ENCODE data around the gene GRIA1.
A peak's percentile ranks its signal among the peaks of the same experiment; 100 is the strongest.

Gene GRIA1

GRCh38 chr5:153613144-153613543 is 122.7 kb downstream of the GRIA1 start:
- DNase-seq (ENCODE audit: low read depth): no peak

GRCh38 chr5:153613672-153614071 is 123.2 kb downstream of the GRIA1 start:
- no peak for DNase-seq (ENCODE audit: low read depth)

DNA sequence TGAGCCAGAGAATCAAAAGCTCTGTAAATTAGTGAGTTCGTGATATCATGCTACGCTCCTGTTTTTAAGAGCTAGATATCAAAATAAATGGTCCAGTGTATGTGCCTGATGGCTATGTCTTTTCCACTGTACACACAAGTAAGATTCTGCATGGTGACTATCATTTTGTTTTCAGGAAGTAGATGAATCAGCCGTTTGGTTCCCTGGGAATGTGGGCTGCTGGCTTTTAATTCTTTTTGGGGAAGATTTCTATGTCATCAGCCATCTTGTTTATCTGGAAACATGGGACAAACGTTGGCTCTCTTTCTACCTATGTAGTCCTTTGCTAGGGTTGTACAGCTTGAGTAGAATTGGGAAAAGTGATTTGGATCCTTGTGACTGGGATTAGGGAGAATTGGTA is 126.7 kb downstream of the GRIA1 start:
- no peak for DNase-seq (ENCODE audit: low read depth)

DNA sequence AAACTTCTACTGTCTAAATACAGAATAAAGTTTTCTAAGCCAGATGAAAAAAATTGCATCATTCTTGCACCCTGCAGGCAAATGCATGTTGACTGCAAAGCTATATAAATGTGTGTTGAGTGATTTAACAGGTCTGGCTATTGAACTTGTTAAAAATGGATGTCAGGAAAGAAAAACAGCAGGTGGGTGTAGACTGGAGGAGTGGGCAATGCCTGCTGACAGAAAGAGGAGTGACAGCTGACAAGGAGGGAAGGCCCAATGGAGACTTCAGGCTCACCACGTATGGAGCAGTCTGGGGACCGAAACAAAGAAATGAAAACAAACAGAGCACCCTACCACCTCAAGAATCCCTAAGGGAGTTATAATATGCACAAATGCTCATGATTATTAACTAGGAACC is 127.8 kb downstream of the GRIA1 start:
- DNase-seq (ENCODE audit: low read depth): no peak

DNA sequence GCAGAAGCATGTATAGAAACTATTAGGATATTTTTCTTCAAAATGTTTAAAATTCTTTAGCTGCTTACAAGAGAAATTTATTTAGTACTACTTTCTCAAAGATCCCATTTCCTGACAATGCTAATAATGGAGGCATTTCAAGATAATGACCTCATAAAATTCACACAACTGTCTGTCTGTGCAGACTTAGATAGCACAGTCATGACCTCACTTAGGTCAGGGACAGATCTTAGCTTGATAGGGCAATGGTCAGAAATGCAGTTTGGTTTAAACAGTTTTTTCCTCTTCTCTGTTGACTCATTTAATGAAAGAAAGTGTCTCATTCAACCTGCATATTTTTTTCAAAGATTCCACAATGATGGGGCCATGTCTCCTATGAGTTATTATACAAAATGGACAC is 128.4 kb downstream of the GRIA1 start:
- no peak for DNase-seq (ENCODE audit: low read depth)

DNA sequence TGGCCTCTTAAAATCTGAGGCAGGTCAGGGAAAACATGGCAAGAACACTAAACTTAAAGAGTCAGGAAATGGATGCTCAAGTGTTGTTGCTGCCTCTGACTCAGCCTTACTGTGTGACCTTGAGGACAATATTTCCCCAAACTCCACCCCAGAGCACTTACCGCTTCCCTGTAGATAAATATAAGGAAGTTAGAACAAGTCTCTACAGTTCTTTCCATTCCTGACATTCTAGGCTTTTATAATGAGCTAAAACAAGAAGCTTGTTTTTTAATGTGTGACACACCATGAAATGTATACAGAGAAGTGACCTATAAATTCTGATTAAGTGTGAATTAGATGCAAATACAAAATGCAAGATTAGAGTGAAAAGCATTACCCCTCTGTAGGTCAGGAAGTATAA is 129.3 kb downstream of the GRIA1 start:
- no peak for DNase-seq (ENCODE audit: low read depth)

- no peak for DNase-seq (ENCODE audit: low read depth)
These were observed 132.7 kb downstream of the GRIA1 start for GRCh38 chr5:153623124-153623523.

DNA sequence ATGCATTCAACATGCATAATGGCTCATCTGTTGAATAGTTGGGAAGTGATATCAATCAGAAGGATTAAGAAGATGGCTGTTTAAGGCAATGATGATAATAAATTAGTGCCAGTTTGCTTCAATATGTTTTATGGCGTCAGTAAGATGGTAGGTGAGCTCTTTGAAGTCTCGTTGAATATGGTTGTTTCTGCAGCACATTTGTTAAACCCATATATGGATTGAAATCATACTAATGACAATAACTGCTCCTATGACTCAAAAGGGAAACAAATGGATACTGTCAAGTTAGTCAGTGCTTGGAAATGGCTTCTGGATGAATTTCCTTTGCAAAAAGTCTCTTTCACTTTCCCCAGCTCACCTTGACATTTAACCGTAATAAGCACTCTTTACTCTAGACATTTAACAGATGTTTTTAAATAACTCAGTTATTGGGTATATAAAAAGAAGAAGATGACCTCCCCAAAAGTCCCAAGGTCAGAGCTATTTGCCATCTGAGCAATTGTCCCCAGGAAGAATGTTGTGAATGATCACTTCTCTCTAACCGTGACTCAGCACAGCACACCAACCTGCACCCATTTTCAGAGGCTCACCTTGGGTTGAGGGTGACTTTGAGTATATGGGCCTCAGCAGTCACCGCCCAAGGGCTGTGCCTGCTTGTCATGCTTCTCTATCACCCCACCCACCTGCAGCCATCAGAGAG is 133.4 kb downstream of the GRIA1 start:
- no peak for DNase-seq (ENCODE audit: low read depth)

- no peak for DNase-seq (ENCODE audit: low read depth)
These were observed 133.9 kb downstream of the GRIA1 start for GRCh38 chr5:153624451-153624765.

DNA sequence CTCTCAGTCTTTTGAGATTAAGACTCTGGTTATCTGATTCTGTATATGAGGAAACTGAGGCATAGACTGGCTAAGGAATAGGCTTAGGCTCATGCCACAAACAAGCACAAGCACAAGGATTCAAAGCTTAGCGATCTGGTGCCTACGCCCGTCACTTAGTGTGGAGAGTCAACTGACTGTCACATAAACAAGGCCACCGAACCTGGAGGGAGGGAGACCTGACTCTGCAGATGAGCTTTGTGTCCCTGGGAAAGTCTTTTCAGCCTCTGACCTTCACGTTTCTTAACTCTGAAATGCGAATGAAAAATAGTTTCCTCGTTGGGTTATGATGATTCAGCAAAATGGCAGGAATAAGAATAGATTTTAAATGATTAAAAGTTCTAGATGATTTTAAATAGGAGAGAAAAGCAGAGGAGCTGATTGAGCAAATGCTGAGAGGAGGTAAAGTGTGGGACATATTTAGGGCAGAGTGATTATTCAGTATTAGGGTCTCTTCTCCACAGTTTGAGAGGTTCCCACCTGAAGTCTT is 135.4 kb downstream of the GRIA1 start:
- no peak for DNase-seq (ENCODE audit: low read depth)

- DNase-seq (ENCODE audit: low read depth): no peak
These were observed 136.4 kb downstream of the GRIA1 start for GRCh38 chr5:153626836-153627235.

DNA sequence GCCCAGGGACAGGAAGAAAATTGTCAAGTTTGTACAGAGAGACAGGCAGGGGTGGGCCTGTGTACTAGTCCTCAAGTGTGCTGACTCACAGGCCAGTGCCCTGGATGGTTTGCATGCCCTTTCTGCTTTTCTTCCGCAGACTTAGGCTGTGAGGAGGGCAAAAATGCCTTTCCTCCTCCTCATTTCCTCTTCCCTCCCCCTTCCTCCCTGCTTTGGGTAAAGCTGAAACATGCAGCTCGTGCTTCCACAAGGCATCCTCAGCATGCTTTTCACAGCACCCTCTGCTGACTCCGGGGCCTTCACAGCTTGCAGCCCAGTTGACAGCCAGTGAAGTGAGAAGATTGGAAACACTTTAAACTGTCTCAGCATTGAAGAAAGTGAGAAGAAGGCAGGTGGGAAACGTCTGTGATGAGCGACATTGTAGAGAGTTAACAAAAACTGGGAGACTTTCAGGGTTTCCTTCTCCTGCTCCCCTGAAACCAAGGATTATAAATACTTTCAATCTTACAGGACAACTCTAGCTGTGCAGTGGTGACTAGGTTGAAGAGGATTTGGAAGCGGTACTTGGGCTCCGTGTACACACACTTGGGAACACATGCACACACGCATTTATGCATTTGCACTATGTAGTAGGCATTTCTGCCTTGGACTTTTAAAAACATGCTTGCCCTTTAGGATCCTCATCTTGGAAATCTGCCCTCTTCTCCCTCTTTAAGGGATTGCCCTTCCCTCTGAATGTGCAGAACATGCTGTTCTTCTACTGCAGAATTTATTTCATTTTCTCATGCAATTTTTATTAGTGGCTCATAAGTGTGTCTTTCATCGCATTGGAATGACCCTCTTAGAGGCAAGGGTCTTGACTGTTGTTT is 138.8 kb downstream of the GRIA1 start:
- peak; percentile 93 for DNase-seq (ENCODE audit: low read depth)

- no peak for DNase-seq (ENCODE audit: low read depth)
These were observed 140.1 kb downstream of the GRIA1 start for GRCh38 chr5:153630546-153630945.

DNA sequence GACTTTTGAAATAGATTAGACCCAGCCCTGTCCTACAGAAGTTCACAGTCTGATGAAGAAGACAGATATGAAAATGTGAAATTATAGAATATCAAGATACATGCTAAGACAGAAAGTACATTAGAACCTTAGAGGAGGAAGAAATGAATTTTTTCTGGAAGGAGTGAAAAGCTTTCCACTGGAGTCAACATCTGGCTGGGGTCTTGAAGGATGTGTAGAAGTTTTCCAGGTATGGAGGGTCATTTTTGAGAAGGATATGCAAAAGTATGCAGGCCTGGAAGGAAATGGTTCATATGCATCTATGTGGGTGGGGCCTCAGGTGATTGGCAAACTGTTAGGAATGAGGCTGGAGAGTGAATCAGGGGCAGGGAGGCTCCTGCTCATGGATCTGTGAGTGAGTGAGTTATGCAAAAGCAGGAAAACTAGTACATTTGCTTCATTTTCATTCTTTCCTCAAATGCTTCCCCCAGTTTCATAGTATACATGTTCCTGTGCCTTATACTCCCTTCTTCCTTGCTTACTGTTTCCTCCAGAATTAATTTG is 142.3 kb downstream of the GRIA1 start:
- no peak for DNase-seq (ENCODE audit: low read depth)

DNA sequence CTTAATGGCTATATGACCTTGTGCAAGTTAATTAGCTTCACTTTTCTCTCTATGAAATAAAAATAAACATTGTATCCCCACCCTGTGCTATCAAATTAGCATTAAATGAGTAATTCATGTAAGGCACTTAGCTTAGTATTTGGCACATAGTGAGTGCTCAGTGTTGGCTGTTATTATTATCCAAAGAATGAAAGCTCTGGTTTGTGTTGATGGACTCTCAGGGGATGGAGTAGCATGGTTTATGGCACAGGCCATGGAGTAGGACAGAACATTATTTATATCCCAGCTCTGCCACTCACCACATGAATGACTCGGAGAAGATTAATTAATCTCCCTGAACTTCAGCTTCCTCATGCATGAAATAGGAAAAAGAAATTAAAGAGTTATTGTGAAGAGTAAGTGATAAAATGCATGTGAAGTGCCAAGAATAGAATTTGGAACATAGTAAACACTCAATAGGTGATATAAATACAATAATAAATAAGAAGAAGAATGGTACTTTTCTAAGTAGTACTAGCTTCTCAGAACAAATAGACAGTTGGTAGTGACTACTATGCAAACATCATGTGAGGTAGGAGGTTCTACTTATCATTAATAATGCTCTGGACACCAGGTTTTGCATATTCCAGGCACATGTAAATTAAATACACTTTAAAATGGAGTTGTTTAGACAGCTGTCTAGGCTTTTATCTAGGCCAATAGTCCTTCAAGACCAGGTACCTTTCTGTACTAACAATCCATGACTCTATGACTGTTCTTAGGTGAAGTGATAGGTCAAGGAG is 146.4 kb downstream of the GRIA1 start:
- no peak for DNase-seq (ENCODE audit: low read depth)

DNA sequence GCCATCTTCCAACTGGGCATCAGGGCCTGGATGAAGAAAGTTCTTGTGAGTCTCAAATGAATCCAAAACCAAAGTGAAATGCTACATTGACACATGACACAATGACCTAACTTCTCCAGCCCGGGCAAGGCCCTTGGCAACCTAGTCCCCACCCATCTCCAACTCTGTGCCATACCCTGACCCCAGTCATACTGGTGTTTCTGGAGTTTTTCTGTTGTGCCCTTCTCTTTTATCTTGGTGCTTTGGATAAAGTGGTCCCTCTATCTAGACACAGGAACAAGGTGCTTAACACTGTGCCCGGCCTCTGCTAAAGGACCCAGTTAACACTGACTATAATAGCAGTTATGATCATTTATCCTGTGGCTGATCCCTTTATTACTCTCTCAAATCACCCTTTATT is 149.8 kb downstream of the GRIA1 start:
- DNase-seq (ENCODE audit: low read depth): no peak

DNA sequence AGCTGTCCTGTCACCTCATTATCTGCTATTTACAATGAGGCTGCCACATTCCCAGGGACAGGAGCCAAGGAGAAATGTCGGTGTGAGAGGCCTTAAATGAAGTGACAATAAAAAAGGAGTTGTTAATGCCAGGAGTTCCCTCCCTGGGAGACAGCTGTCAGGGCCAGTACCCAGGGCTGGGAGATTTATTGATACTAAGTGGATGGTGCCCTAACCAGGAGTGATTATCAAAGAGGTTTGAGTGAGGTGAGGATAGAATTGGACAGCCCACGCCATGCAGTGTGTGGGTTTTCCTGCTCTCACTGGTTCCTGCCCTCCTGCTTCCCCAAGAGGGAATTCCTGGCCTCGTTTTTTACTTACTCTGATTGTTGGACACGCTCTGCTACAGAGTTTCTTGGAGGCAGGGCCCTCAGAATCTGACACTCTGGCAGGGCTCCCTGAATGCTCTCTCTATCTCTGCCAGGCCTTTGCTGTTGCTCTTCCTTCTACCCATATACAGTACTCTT is 150.8 kb downstream of the GRIA1 start:
- DNase-seq (ENCODE audit: low read depth): no peak

GRCh38 chr5:153654504-153655200 is 164.2 kb downstream of the GRIA1 start:
- no peak for DNase-seq (ENCODE audit: low read depth)

GRCh38 chr5:153655201-153655510 is 164.7 kb downstream of the GRIA1 start:
- DNase-seq (ENCODE audit: low read depth): no peak

GRCh38 chr5:153658149-153658548 is 167.7 kb downstream of the GRIA1 start:
- DNase-seq (ENCODE audit: low read depth): no peak

DNA sequence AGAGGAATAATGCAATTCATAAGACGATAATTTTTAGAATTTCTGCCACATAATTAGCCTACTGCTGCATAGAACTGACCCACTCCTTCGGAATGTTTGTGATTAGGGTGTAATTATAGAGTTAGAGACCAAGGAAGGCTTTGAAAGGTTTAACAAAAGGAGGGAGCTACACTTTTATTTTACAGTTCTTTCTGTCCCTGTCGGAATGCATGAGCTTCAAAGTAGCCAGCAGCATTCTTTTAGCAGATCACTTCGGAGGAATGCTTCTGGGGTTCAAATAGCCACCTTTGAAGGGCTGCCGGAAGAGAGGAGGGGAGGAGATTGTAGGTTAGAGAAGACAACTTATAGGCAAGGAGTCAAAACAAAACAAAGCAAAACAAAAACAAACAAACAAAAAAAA is 168.1 kb downstream of the GRIA1 start:
- no peak for DNase-seq (ENCODE audit: low read depth)
